ENCODE data around the gene FANCD2. TPM values are rescaled to one million over a fixed set of nuclear protein-coding genes. Genes with fewer than 3 reads are reported as not detected.
"Not testable (repeated sequence)": the region's sequence is repeated elsewhere in the genome, so short reads cannot be mapped to it uniquely, and the experiment has no call there.

The FANCD2 gene
- total RNA-seq, 2 donors from 2014 or later = 1.7 to 2.0 TPM

GRCh38 chr3:10088256-10088655 lies 62.0 kb downstream of the FANCD2 start:
- Histone ChIP-seq H3K4me3 (no peak overlapping the region), H3K36me3 (no peaks in the 10 kb centered on the region), H3K27ac (no peak overlapping the region), H3K9me3 (no peaks in the 10 kb centered on the region), H3K4me1 (no peaks in the 10 kb centered on the region), H3K27me3 (no peaks in the 10 kb centered on the region)
- no peak for TF ChIP-seq CTCF (IDR thresholded peaks at IDR 0.05)
- DNase-seq (ENCODE audit: low spot score) = no peak

- H3K27ac ChIP-seq = no peak overlapping the region
- H3K4me1 ChIP-seq = no peaks in the 10 kb centered on the region
- no peaks in the 10 kb centered on the region for H3K9me3 ChIP-seq
- DNase-seq (ENCODE audit: low spot score) = no peak
- H3K36me3 ChIP-seq = no peaks in the 10 kb centered on the region
- H3K4me3 ChIP-seq = no peak overlapping the region
- TF ChIP-seq CTCF (IDR thresholded peaks at IDR 0.05) = no peak
- no peaks in the 10 kb centered on the region for H3K27me3 ChIP-seq
Observed at GRCh38 chr3:10090179-10090578, 63.9 kb downstream of the FANCD2 start.

GRCh38 chr3:10090774-10091173 lies 64.5 kb downstream of the FANCD2 start:
- not testable (repeated sequence) for H3K9me3 ChIP-seq; H3K36me3 ChIP-seq; H3K27me3 ChIP-seq; DNase-seq (ENCODE audit: low spot score); H3K27ac ChIP-seq; H3K4me3 ChIP-seq; H3K4me1 ChIP-seq

DNA sequence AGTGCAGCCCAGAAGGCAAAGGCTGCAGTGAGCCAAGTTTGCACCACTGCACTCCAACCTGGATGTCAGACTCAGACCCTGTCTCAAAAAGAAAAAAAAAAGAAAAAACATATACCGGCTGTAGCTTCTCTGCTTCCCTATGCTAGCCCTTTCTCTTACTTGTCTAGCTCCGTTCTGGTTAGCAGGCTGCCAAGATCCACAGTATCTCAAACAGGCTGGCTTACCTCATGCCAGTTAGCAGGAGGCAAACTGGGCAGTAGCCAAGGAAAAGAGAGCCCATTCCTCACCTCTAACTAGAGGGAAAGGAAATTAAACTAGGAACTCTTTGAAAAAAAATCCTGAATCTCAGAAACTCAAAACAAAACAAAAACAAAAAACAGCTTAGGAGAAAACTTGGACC lies 65.2 kb downstream of the FANCD2 start:
- not testable (repeated sequence) for H3K4me1 ChIP-seq; H3K4me3 ChIP-seq; H3K36me3 ChIP-seq; H3K27ac ChIP-seq; H3K9me3 ChIP-seq; H3K27me3 ChIP-seq; DNase-seq (ENCODE audit: low spot score)

- H3K4me1 ChIP-seq = no peaks in the 10 kb centered on the region
- no peaks in the 10 kb centered on the region for H3K36me3 ChIP-seq
- no peak for DNase-seq (ENCODE audit: low spot score)
- H3K9me3 ChIP-seq = no peaks in the 10 kb centered on the region
- TF ChIP-seq CTCF (IDR thresholded peaks at IDR 0.05) = no peak
- no peak overlapping the region for H3K4me3 ChIP-seq
- H3K27me3 ChIP-seq = no peaks in the 10 kb centered on the region
- no peak overlapping the region for H3K27ac ChIP-seq
Observed at GRCh38 chr3:10093678-10094077, 67.4 kb downstream of the FANCD2 start.

GRCh38 chr3:10099041-10099440 lies 72.8 kb downstream of the FANCD2 start:
- TF ChIP-seq CTCF (IDR thresholded peaks at IDR 0.05) = no peak
- no peaks in the 10 kb centered on the region for H3K9me3 ChIP-seq
- H3K27ac ChIP-seq = no peak overlapping the region
- H3K4me1 ChIP-seq = no peaks in the 10 kb centered on the region
- H3K27me3 ChIP-seq = no peaks in the 10 kb centered on the region
- no peak overlapping the region for H3K4me3 ChIP-seq
- H3K36me3 ChIP-seq = no peaks in the 10 kb centered on the region
- DNase-seq (ENCODE audit: low spot score) = no peak

- H3K4me1 ChIP-seq = no peaks in the 10 kb centered on the region
- no peak for TF ChIP-seq CTCF (IDR thresholded peaks at IDR 0.05)
- no peaks in the 10 kb centered on the region for H3K27me3 ChIP-seq
Observed at GRCh38 chr3:10106919-10107318, 80.7 kb downstream of the FANCD2 start.

More at GRCh38 chr3:10106919-10107318, 80.7 kb downstream of the FANCD2 start:
- no peak for DNase-seq (ENCODE audit: low spot score)
- Histone ChIP-seq H3K9me3 (no peaks in the 10 kb centered on the region), H3K27ac (no peak overlapping the region), H3K4me3 (no peak overlapping the region), H3K36me3 (no peaks in the 10 kb centered on the region)
